HepG2 (cell line): ENCODE results near the gene HEYL. TPM values are rescaled to one million over a fixed set of nuclear protein-coding genes. Genes with fewer than 3 reads are reported as not detected.

Experiments used
- ATAC-seq: fragments of 200-7000 bp; cut with Tn5 transposase; 3 replicates; pipeline ENCODE4 v1.9.1; 2020; ENCODE audit warnings: mild to moderate bottlenecking, moderate library complexity
- BruUV-seq: library from RNA; stranded (reverse); fragments of 400-500 nt; replicated peaks from 2 replicates; lab custom pipeline; 2021; lab: Mats Ljungman, UMichigan
- CTCF ChIA-PET: fragments of 300-600 bp; formaldehyde crosslinking; extraction: SDS; loops from one replicate; lab custom pipeline; 2021; ENCODE audit warnings: low total read pairs, inconsistent platforms, low intra/inter-chr PET ratio; lab: Yijun Ruan, JAX
- POLR2A ChIA-PET: fragments of 350-600 bp; sonication (Branson Sonifier 250); formaldehyde crosslinking; loops from one replicate; lab custom pipeline; 2020; ENCODE audit warnings: antibody characterized with exemption, inconsistent platforms; lab: Yijun Ruan, JAX
- DNase-seq: peaks from one replicate; pipeline ENCODE4 v3.0.0-alpha.2; 2015; ENCODE audit warnings: low spot score
- FAIRE-seq: peaks from 3 replicates; lab custom pipeline; 2011; peaks lifted over from hg19 to GRCh38; lab: Jason Lieb, UNC
- H2AFZ ChIP-seq: one replicate; pipeline ENCODE4 v1.6.1; 2011; ENCODE audit warnings: low read length, inconsistent platforms
- H3K27ac ChIP-seq: fragments of 300-600 bp; 3 replicates; pipeline ENCODE4 v1.8.0; 2011; ENCODE audit warnings: mixed run types, mild to moderate bottlenecking, mixed read lengths, low read length, inconsistent platforms; ENCODE audit not compliant: insufficient read depth; ENCODE audit errors: extremely low read length
- H3K27me3 ChIP-seq, 2 experiments: fragments of 200-600 bp in 1 of 2; 2 replicates in 1 of 2; 3 replicates in 1 of 2; pipeline versions ENCODE4 v1.6.0 to v1.8.0; 2011; ENCODE audit warnings: low read length in 2 of 2, mild to moderate bottlenecking in 2 of 2, moderate library complexity in 2 of 2, inconsistent platforms in 1 of 2; ENCODE audit not compliant: insufficient read depth in 2 of 2, control insufficient read depth in 1 of 2
- H3K36me3 ChIP-seq, 2 experiments: fragments of 200-600 bp in 1 of 2; replicated peaks in 1 of 2; 2 replicates in 1 of 2; 3 replicates in 1 of 2; pipeline versions ENCODE4 v1.5.1 to v1.8.0; 2011; ENCODE audit warnings: low read length in 2 of 2, inconsistent platforms in 1 of 2; ENCODE audit not compliant: insufficient read depth in 2 of 2, control insufficient read depth in 1 of 2
- H3K4me1 ChIP-seq: 2 replicates; pipeline ENCODE4 v1.5.1; 2012; ENCODE audit warnings: low read length, inconsistent platforms; ENCODE audit not compliant: insufficient read depth
- H3K4me2 ChIP-seq: 2 replicates; pipeline ENCODE4 v1.6.0; 2011; ENCODE audit warnings: low read depth, low read length, inconsistent platforms
- H3K4me3 ChIP-seq, 3 experiments: fragments of 200-600 bp in 1 of 3; sonication (generic), shearing (Covaris generic) in 1 of 3; replicated peaks in 1 of 3; 2 replicates each; pipeline ENCODE4 v1.5.1; 2011 to 2016; ENCODE audit warnings: low read length in 3 of 3, inconsistent platforms in 2 of 3, low read depth in 2 of 3, mild to moderate bottlenecking in 2 of 3, control low read depth in 1 of 3, mixed read lengths in 1 of 3; ENCODE audit not compliant: insufficient read depth in 1 of 3
- H3K79me2 ChIP-seq: one replicate; pipeline ENCODE4 v1.6.1; 2011; ENCODE audit warnings: low read length, inconsistent platforms; ENCODE audit not compliant: insufficient read depth
- H3K9ac ChIP-seq: 2 replicates; pipeline ENCODE4 v1.6.0; 2011; ENCODE audit warnings: mild to moderate bottlenecking, low read depth, low read length, inconsistent platforms; ENCODE audit not compliant: insufficient read depth
- H3K9me3 ChIP-seq: 2 replicates; pipeline ENCODE4 v1.5.1; 2012; ENCODE audit warnings: mild to moderate bottlenecking, low read length
- H4K20me1 ChIP-seq: 2 replicates; pipeline ENCODE4 v1.6.0; 2011; ENCODE audit warnings: inconsistent platforms, mild to moderate bottlenecking, low read length, moderate library complexity; ENCODE audit not compliant: insufficient read depth
- NCOA1 ChIP-seq: sonication (generic); formaldehyde crosslinking; IDR thresholded peaks from 2 replicates; pipeline ENCODE4 v1.9.0; 2021; ENCODE audit warnings: missing genetic modification reagents
- RBM39 ChIP-seq: fragments of 200-400 bp; formaldehyde crosslinking; IDR thresholded peaks from one replicate; pipeline ENCODE4 v1.6.1; 2018; ENCODE audit warnings: antibody characterized with exemption, mild to moderate bottlenecking, low read depth, low read length; ENCODE audit not compliant: poor library complexity, severe bottlenecking
- SMC3 ChIP-seq: IDR thresholded peaks from 2 replicates; pipeline ENCODE4 v1.6.1; 2011; ENCODE audit warnings: low read length, improper control_type of control experiment
- SOX6 ChIP-seq, 2 experiments: fragments of 450-650 bp in 1 of 2; sonication (generic) in 1 of 2; formaldehyde crosslinking in 1 of 2; IDR thresholded peaks; 2 replicates each; pipeline versions ENCODE4 v1.4.0 to v1.6.1; 2017 to 2020; ENCODE audit warnings: antibody characterized with exemption in 1 of 2, mild to moderate bottlenecking in 1 of 2, missing genetic modification reagents in 1 of 2
- SP1 ChIP-seq, 2 experiments: fragments of 450-650 bp in 1 of 2; sonication (generic) in 1 of 2; formaldehyde crosslinking in 1 of 2; IDR thresholded peaks; 2 replicates each; pipeline versions ENCODE4 v1.4.0 to v1.6.1; 2016 to 2020; ENCODE audit warnings: missing genetic modification reagents in 1 of 2
- ZKSCAN5 ChIP-seq: sonication (generic); formaldehyde crosslinking; IDR thresholded peaks from 2 replicates; pipeline ENCODE4 v1.5.1; 2020; ENCODE audit warnings: mild to moderate bottlenecking, missing genetic modification reagents
- ZNF230 ChIP-seq: sonication (generic); formaldehyde crosslinking; IDR thresholded peaks from 2 replicates; pipeline ENCODE4 v1.4.0; 2020; ENCODE audit warnings: mild to moderate bottlenecking, missing genetic modification reagents
- ZNF282 ChIP-seq: fragments of 450-650 bp; IDR thresholded peaks from 2 replicates; pipeline ENCODE4 v1.6.1; 2018; ENCODE audit not compliant: partially characterized antibody
- ZNF678 ChIP-seq: sonication (generic); formaldehyde crosslinking; IDR thresholded peaks from 2 replicates; pipeline ENCODE4 v1.4.0; 2020; ENCODE audit warnings: mild to moderate bottlenecking, missing genetic modification reagents
- ZNF747 ChIP-seq: sonication (generic); formaldehyde crosslinking; IDR thresholded peaks from 2 replicates; pipeline ENCODE4 v1.8.1; 2023; ENCODE audit warnings: missing genetic modification reagents, mild to moderate bottlenecking, borderline replicate concordance
- ZNF878 ChIP-seq: sonication (generic); formaldehyde crosslinking; IDR thresholded peaks from 2 replicates; pipeline ENCODE4 v1.8.1; 2023; ENCODE audit warnings: mild to moderate bottlenecking, missing genetic modification reagents, moderate library complexity
- ZSCAN22 ChIP-seq: sonication (generic); formaldehyde crosslinking; IDR thresholded peaks from 2 replicates; pipeline ENCODE4 v1.4.0; 2020; ENCODE audit warnings: mild to moderate bottlenecking, missing genetic modification reagents
- WGBS: methylation state at CpG from one replicate; pipeline ENCODE4 v1.1.6; 2017; ENCODE audit warnings: low lambda C conversion rate; 5-methylcytosine and 5-hydroxymethylcytosine counted together
- in situ Hi-C: cut with HindIII; loops from 2 replicates; pipeline ENCODE4 v1.10.0; 2017; ENCODE audit warnings: low pct_unique_long_range_greater_than_20kb; ENCODE audit not compliant: extremely low pct_ligation_motif_present
- intact Hi-C: fragments of 100-400 bp; cut with micrococcal nuclease; formaldehyde crosslinking; loops from one replicate; pipeline ENCODE4 v1.10.0; 2022; ENCODE audit not compliant: unreplicated experiment
- polyA plus RNA-seq, 8 experiments: library from polyadenylated mRNA; depleted of rRNA in 3 of 8; stranded (reverse) in 7 of 8; unstranded in 1 of 8; fragments of >200 nt; fragmentation: Illumina TruSeq in 4 of 8; extraction: Trizol in 4 of 8; gene quantifications; 2 replicates each; pipeline versions ENCODE4 v1.2.1 to v1.2.3, GENCODE V29; 2011 to 2016; ENCODE audit warnings: low read depth in 4 of 8, missing spikeins in 1 of 8, mixed read lengths in 1 of 8; ENCODE audit not compliant: insufficient read depth in 1 of 8
- total RNA-seq, 5 experiments: library from RNA; depleted of rRNA; stranded (reverse); fragments of >200 nt; fragmentation: Illumina TruSeq; extraction: Trizol; gene quantifications; 2 replicates each; pipeline ENCODE4 v1.2.3, GENCODE V29; 2016; ENCODE audit warnings: low read depth in 1 of 5
- TF ChIP-seq, protein P1 (sequence below): IDR thresholded peaks from 2 replicates; pipeline ENCODE4 v1.6.1; 2016; ENCODE audit warnings: control low read depth
- TF ChIP-seq, protein P2 (sequence below): sonication (generic); formaldehyde crosslinking; conservative IDR thresholded peaks from 2 replicates; pipeline ENCODE4 v1.4.0; 2020; ENCODE audit warnings: missing genetic modification reagents

The HEYL gene
- total and polyA plus RNA-seq, 2 of the 13 experiments (the other 11 are each of a cell fraction or from before 2014, with no cell fraction given): 0.03 to 0.04 TPM

DNA sequence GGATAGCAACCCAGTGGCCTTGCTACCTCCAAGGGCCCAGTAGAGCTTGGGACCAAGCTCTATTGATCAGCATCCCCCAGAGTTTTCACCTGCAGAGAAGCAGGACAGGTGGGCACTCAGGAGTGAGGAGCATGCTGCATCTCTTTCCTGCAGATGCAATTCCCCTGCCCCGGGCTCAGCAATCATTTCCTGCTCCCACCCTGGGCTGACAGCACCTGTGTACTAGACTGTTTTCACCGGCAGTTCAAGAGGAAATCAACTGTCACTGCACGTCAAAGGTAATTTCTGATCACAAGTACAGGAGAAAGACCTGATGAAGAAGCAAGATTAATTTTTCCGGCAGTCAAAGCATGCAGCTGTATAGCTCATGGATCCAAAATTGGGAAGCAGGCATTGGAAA is 41.3 kb upstream of the HEYL start:
- FAIRE-seq: no peak
- no peak overlapping the region for H3K27ac ChIP-seq
- intact Hi-C loops: no loop called here

More for the DNA sequence above, 41.3 kb upstream of the HEYL start:
- no peak overlapping the region for H3K4me2 ChIP-seq
- H2AFZ ChIP-seq: no peak overlapping the region
- no peaks in the 10 kb centered on the region for H3K4me1 ChIP-seq
- ATAC-seq: no peak
- 0 out of 2 replicates have a peak, but pooled peaks cover 2% of the 10 kb centered on the region for H4K20me1 ChIP-seq
- no peak for TF ChIP-seq NCOA1
- no peak for TF ChIP-seq ZNF878
- TF ChIP-seq ZNF678: no peak
- TF ChIP-seq SMC3: no peak
- TF ChIP-seq ZSCAN22 (CRISPR knock-in tag): no peak
- no peak for TF ChIP-seq ZKSCAN5 (CRISPR knock-in tag)
- TF ChIP-seq, protein P1, sequence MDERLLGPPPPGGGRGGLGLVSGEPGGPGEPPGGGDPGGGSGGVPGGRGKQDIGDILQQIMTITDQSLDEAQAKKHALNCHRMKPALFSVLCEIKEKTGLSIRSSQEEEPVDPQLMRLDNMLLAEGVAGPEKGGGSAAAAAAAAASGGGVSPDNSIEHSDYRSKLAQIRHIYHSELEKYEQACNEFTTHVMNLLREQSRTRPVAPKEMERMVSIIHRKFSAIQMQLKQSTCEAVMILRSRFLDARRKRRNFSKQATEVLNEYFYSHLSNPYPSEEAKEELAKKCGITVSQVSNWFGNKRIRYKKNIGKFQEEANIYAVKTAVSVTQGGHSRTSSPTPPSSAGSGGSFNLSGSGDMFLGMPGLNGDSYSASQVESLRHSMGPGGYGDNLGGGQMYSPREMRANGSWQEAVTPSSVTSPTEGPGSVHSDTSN (CRISPR knock-in tag): no peak
- TF ChIP-seq SP1 (IDR thresholded peaks at IDR 0.05): no peak
- TF ChIP-seq SP1 (CRISPR knock-in tag; IDR thresholded peaks at IDR 0.05): no peak
- no peak for TF ChIP-seq SOX6 (IDR thresholded peaks at IDR 0.05)
- no peak for TF ChIP-seq SOX6 (CRISPR knock-in tag; IDR thresholded peaks at IDR 0.05)
- TF ChIP-seq ZNF282: no peak
- TF ChIP-seq RBM39: no peak
- TF ChIP-seq ZNF747: no peak
- TF ChIP-seq, protein P2, sequence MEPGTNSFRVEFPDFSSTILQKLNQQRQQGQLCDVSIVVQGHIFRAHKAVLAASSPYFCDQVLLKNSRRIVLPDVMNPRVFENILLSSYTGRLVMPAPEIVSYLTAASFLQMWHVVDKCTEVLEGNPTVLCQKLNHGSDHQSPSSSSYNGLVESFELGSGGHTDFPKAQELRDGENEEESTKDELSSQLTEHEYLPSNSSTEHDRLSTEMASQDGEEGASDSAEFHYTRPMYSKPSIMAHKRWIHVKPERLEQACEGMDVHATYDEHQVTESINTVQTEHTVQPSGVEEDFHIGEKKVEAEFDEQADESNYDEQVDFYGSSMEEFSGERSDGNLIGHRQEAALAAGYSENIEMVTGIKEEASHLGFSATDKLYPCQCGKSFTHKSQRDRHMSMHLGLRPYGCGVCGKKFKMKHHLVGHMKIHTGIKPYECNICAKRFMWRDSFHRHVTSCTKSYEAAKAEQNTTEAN (CRISPR knock-in tag): no peak
- no peak for TF ChIP-seq ZNF230 (CRISPR knock-in tag)
- TF ChIP-seq, all 625 proteins: peak for 0
- Histone ChIP-seq H3K27me3 (peaks cover 0 to 43% of the 10 kb centered on the region in 2 experiments; a peak in 4 of 5 replicates), H3K9me3 (no peaks in the 10 kb centered on the region), H3K36me3 (no peaks in the 10 kb centered on the region), H3K79me2 (no peaks in the 10 kb centered on the region), H3K9ac (no peak overlapping the region), H3K4me3 (no peak overlapping the region)
- in situ Hi-C loops: no loop called here
- no peak for DNase-seq
- no TSS peak for BruUV-seq
- WGBS: 0% methylated on average over 4 of the region's 4 CpGs
- POLR2A ChIA-PET: no interaction called here
- CTCF ChIA-PET: no interaction called here
